Heart right ventricle (tissue), 16 donors: Measurements from ENCODE around the gene STARD5. TPM values are rescaled to one million over a fixed set of nuclear protein-coding genes. Genes with fewer than 3 reads are reported as not detected.

Source experiments
- ATAC-seq, 8 donors: fragments of 200-7000 bp; cut with Tn5 transposase; one replicate each; pipeline ENCODE4 v1.9.1; 2020; ENCODE audit warnings: mild to moderate bottlenecking in 8 of 8, moderate library complexity in 8 of 8, moderate number of reproducible peaks in 1 of 8
- DNase-seq, 2 donors: peaks; one replicate each; pipeline ENCODE4 v3.0.0-alpha.2; 2020
- H3K27ac ChIP-seq, 10 donors: fragments of 200-600 bp; sonication (generic) in 2 of 10; one replicate each; pipeline versions ENCODE4 v1.5.0 to v1.8.0; 2020 to 2022; ENCODE audit warnings: mild to moderate bottlenecking in 3 of 10
- H3K27me3 ChIP-seq, 7 donors: fragments of 200-600 bp; one replicate each; pipeline ENCODE4 v1.8.0; 2021 to 2022; ENCODE audit warnings: mild to moderate bottlenecking in 2 of 7
- H3K36me3 ChIP-seq, 9 donors: fragments of 200-600 bp; sonication (generic) in 1 of 9; one replicate each; pipeline versions ENCODE4 v1.5.0 to v1.8.0; 2020 to 2022; ENCODE audit warnings: mild to moderate bottlenecking in 2 of 9
- H3K4me1 ChIP-seq, 9 donors: fragments of 200-600 bp; sonication (generic) in 1 of 9; one replicate each; pipeline versions ENCODE4 v1.5.0 to v1.8.0; 2020 to 2022; ENCODE audit warnings: mild to moderate bottlenecking in 4 of 9
- H3K4me3 ChIP-seq, 10 donors: fragments of 200-600 bp; sonication (generic) in 2 of 10; one replicate each; pipeline versions ENCODE4 v1.5.0 to v1.8.0; 2020 to 2022; ENCODE audit warnings: mild to moderate bottlenecking in 7 of 10, moderate library complexity in 2 of 10
- H3K9me3 ChIP-seq, 11 donors: fragments of 200-600 bp in 10 of 11; sonication (generic) in 2 of 11; one replicate each; pipeline versions ENCODE4 v1.5.0 to v1.8.0; 2013 to 2022; ENCODE audit warnings: mild to moderate bottlenecking in 2 of 11, control low read depth in 1 of 11, moderate library complexity in 1 of 11
- CTCF ChIP-seq, 9 donors: fragments of 200-600 bp; sonication (generic) in 2 of 9; IDR thresholded peaks; one replicate each; pipeline versions ENCODE4 v1.5.0 to v1.8.0; 2021 to 2022; ENCODE audit warnings: antibody characterized with exemption in 9 of 9, mild to moderate bottlenecking in 5 of 9, moderate library complexity in 1 of 9
- WGBS, 2 donors: extraction: QIAGEN DNeasy Blood & Tissue Kit; methylation state at CpG; one replicate each; pipeline ENCODE4 v1.1.7; 2013; ENCODE audit warnings: inconsistent platforms in 1 of 2; 5-methylcytosine and 5-hydroxymethylcytosine counted together
- intact Hi-C, 10 donors: fragments of 100-400 bp; cut with DNase I; formaldehyde crosslinking; loops; one replicate each; pipeline versions ENCODE4 v1.11.1 to v1.14.2; 2022
- polyA plus RNA-seq, 2 donors: library from polyadenylated mRNA; stranded (reverse); fragments of 200-250 nt; gene quantifications; one replicate each; pipeline ENCODE4 v1.2.3, GENCODE V29; 2013
- total RNA-seq, 10 donors: library from RNA; stranded (reverse); fragmentation: NEBNext Ultra II Directional in 3 of 10; extraction: Animal tissue kit (Norgen Biotek cat#: 25700) in 3 of 10; gene quantifications; one replicate each; pipeline versions ENCODE4 v1.2.1 to v1.2.4, GENCODE V29; 2021 to 2023
- donor health status: Arrhythmogenic right ventricular cardiomyopathy.
- donor health status: ischemic (EF 13 %, LVEDD 7.1; RV severe dilation, severe dysfunction).
- donor health status: healthy with polysubstance abuse.
- donor health status: DM: no; HTN: yes; CAD: no.
- donor health status: DM: no; HTN: no; CAD: no.
- donor health status: ischemic (EF 25% LVEDD 6.9; RV normal size, moderate dysfunction).
- donor health status: ischemic (EF 25% LVEDD 5.7; RV mildly dilated, moderate dysfunction).
- donor health status: healthy.
- donor health status: DM: yes; HTN: yes; CAD: no.
- donor health status: Ischemic cardiomyopathy.
- donor health status: ischemic (EF 35%, LVEDD 5.7; RV mildly dilated, moderate dysfunction).
- donor health status: nonischemic (EF 11% LVEDD 7.7; RV severe dilation, severe dysfunction).
- donor health status: DM: yes; HTN: yes; CAD: no.
- donor health status: PGD.
- donor health status: ischemic (EF 29% LVEDD 5.4; RV normal size, mild dysfunction).
- donor health status: nonischemic (EF 23%, LVEDD 6.1; RV moderate dilation, normal function).

STARD5 gene
- total and polyA plus RNA-seq, 12 donors: 0.70 to 4.7 (median 1.3) TPM

- ATAC-seq (no peak), DNase-seq (no peak)
- Histone ChIP-seq H3K36me3 (peaks cover 0 to 41% (median 0%) of the 10 kb centered on the region in 9 donors), H3K27ac (no peak overlapping the region), H3K27me3 (no peaks in the 10 kb centered on the region), H3K4me1 (peaks cover 0 to 19% (median 5%) of the 10 kb centered on the region in 9 donors), H3K4me3 (no peak overlapping the region), H3K9me3 (peaks cover 0 to 18% (median 8%) of the 10 kb centered on the region in 11 donors)
- TF ChIP-seq CTCF (IDR thresholded peaks at IDR 0.05): no peak
- 76 to 82% methylated on average over 12 of the region's 12 CpGs for WGBS, 2 donors
- intact Hi-C loops: loop anchor here in 7 of 10 donors (5.0 to 10.0 kb wide), 7 partner anchors 42 to 915 kb away; partner anchors contain the start of gene STARD5 (in 1 of the 7)
Measured at GRCh38 chr15:81279621-81280485, 44.1 kb downstream of the STARD5 start.

- intact Hi-C loops: loop anchor here in 6 of 10 donors (5.0 to 10.0 kb wide), 6 partner anchors 44 to 916 kb away; partner anchors contain the start of gene STARD5 (in 1 of the 6)
Measured at GRCh38 chr15:81278306-81279029, 45.5 kb downstream of the STARD5 start.

GRCh38 chr15:81277851-81278250, 46.1 kb downstream of the STARD5 start:
- no peak for TF ChIP-seq CTCF (IDR thresholded peaks at IDR 0.05)
- Histone ChIP-seq H3K27ac (no peak overlapping the region), H3K4me3 (no peak overlapping the region), H3K27me3 (no peaks in the 10 kb centered on the region), H3K36me3 (peaks cover 0 to 47% (median 0%) of the 10 kb centered on the region in 9 donors), H3K9me3 (peaks cover 0 to 18% (median 8%) of the 10 kb centered on the region in 11 donors), H3K4me1 (peaks cover 0 to 14% (median 5%) of the 10 kb centered on the region in 9 donors)
- DNase-seq: no peak
- 93 to 94% methylated on average over 2 of the region's 2 CpGs for WGBS, 2 donors
- intact Hi-C loops: loop anchor here in 7 of 10 donors (2.0 to 10.0 kb wide), 7 partner anchors 44 to 917 kb away; partner anchors contain the start of gene STARD5 (in 1 of the 7)
- ATAC-seq: no peak

More at GRCh38 chr15:81278306-81279029, 45.5 kb downstream of the STARD5 start:
- Histone ChIP-seq H3K27me3 (no peaks in the 10 kb centered on the region), H3K36me3 (peaks cover 0 to 41% (median 0%) of the 10 kb centered on the region in 9 donors), H3K9me3 (peaks cover 0 to 18% (median 8%) of the 10 kb centered on the region in 11 donors), H3K4me1 (peaks cover 0 to 14% (median 5%) of the 10 kb centered on the region in 9 donors), H3K4me3 (no peak overlapping the region), H3K27ac (no peak overlapping the region)
- ATAC-seq (no peak), DNase-seq (no peak)
- TF ChIP-seq CTCF (IDR thresholded peaks at IDR 0.05): no peak
- WGBS, 2 donors: 93 to 94% methylated on average over 6 of the region's 6 CpGs

- Histone ChIP-seq H3K9me3 (peaks cover 0 to 18% (median 8%) of the 10 kb centered on the region in 11 donors), H3K27ac (no peak overlapping the region), H3K4me3 (no peak overlapping the region), H3K36me3 (peaks cover 0 to 42% (median 0%) of the 10 kb centered on the region in 9 donors), H3K27me3 (no peaks in the 10 kb centered on the region), H3K4me1 (peaks cover 0 to 16% (median 5%) of the 10 kb centered on the region in 9 donors)
- TF ChIP-seq CTCF (IDR thresholded peaks at IDR 0.05): no peak
- intact Hi-C loops: loop anchor here in 7 of 10 donors (2.0 to 10.0 kb wide), 7 partner anchors 45 to 918 kb away; partner anchors contain the start of gene STARD5 (in 1 of the 7)
- DNase-seq (no peak), ATAC-seq (no peak)
- WGBS, 2 donors: 98% methylated on average over 2 of the region's 2 CpGs
Measured at GRCh38 chr15:81276967-81277366, 47.0 kb downstream of the STARD5 start.
